K562 (cell line): ENCODE measurements around the gene MAML3. TPM values are rescaled to one million over a fixed set of nuclear protein-coding genes. Genes with fewer than 3 reads are reported as not detected.

Experiments
- ATAC-seq: fragments of 200-7000 bp; cut with Tn5 transposase; 3 replicates; pipeline ENCODE4 v1.9.1; 2020; ENCODE audit warnings: moderate library complexity
- BruUV-seq: library from RNA; stranded (reverse); fragments of 400-500 nt; replicated peaks from 2 replicates; lab custom pipeline; 2021; lab: Mats Ljungman, UMichigan
- CTCF ChIA-PET: fragments of 300-600 bp; formaldehyde crosslinking; extraction: SDS; loops from one replicate; lab custom pipeline; 2021; ENCODE audit warnings: low intra/inter-chr PET ratio; lab: Yijun Ruan, JAX
- POLR2A ChIA-PET: fragments of 300-600, 350-650 bp; sonication (Branson Sonifier 250); formaldehyde crosslinking; extraction: SDS; loops from one replicate; lab custom pipeline; 2021; ENCODE audit warnings: antibody characterized with exemption, inconsistent platforms; lab: Yijun Ruan, JAX
- DNase-seq, 4 experiments: peaks; one replicate each; pipeline versions ENCODE4 v3.0.0 to v3.0.0-alpha.2; 2011 to 2018; ENCODE audit warnings: low spot score in 3 of 4, mixed read lengths in 3 of 4; ENCODE audit errors: extremely low read depth in 1 of 4
- FAIRE-seq: peaks from 2 replicates; lab custom pipeline; 2011; peaks lifted over from hg19 to GRCh38; lab: Jason Lieb, UNC
- H2AFZ ChIP-seq: 2 replicates; pipeline ENCODE4 v1.6.0; 2011; ENCODE audit warnings: low read depth, low read length, control low read depth, inconsistent platforms
- H3K27ac ChIP-seq: fragments of 200-600 bp; 3 replicates; pipeline ENCODE4 v1.8.0; 2011; ENCODE audit warnings: low read depth, mild to moderate bottlenecking, control low read depth, inconsistent platforms, low read length, moderate library complexity, mixed read lengths; ENCODE audit errors: extremely low read depth
- H3K27me3 ChIP-seq, 2 experiments: fragments of 300-600 bp in 1 of 2; 2 replicates in 1 of 2; 3 replicates in 1 of 2; pipeline versions ENCODE4 v1.6.0 to v1.8.0; 2011; ENCODE audit warnings: inconsistent platforms in 2 of 2, low read length in 2 of 2, mild to moderate bottlenecking in 1 of 2, mixed read lengths in 1 of 2, moderate library complexity in 1 of 2; ENCODE audit not compliant: control insufficient read depth in 2 of 2, insufficient read depth in 2 of 2
- H3K36me3 ChIP-seq: fragments of 300-600 bp; 3 replicates; pipeline ENCODE4 v1.8.0; 2011; ENCODE audit warnings: mild to moderate bottlenecking, low read length, inconsistent platforms; ENCODE audit not compliant: control insufficient read depth, insufficient read depth
- H3K4me1 ChIP-seq, 2 experiments: fragments of 200-600 bp in 1 of 2; replicated peaks in 1 of 2; 2 replicates in 1 of 2; 3 replicates in 1 of 2; pipeline versions ENCODE4 v1.5.1 to v1.8.0; 2011; ENCODE audit warnings: inconsistent platforms in 2 of 2, low read length in 2 of 2, mild to moderate bottlenecking in 1 of 2, mixed read lengths in 1 of 2, moderate library complexity in 1 of 2; ENCODE audit not compliant: control insufficient read depth in 2 of 2, insufficient read depth in 2 of 2
- H3K4me2 ChIP-seq: 2 replicates; pipeline ENCODE4 v1.6.1; 2011; ENCODE audit warnings: low read length, control low read depth, inconsistent platforms, mixed read lengths; ENCODE audit not compliant: insufficient read depth
- H3K4me3 ChIP-seq: fragments of 200-600 bp; sonication (generic), shearing (Covaris generic); 2 replicates; pipeline ENCODE4 v1.5.1; 2016; ENCODE audit warnings: control low read depth, inconsistent platforms
- H3K79me2 ChIP-seq: fragments of 200-600 bp; 3 replicates; pipeline ENCODE4 v1.8.0; 2011; ENCODE audit warnings: low read length, inconsistent platforms; ENCODE audit not compliant: control insufficient read depth, insufficient read depth
- H3K9ac ChIP-seq, 2 experiments: 2 replicates each; pipeline versions ENCODE4 v1.6.0 to v1.6.1; 2011; ENCODE audit warnings: low read depth in 2 of 2, low read length in 2 of 2, control low read depth in 1 of 2, inconsistent platforms in 1 of 2, mild to moderate bottlenecking in 1 of 2, mixed read lengths in 1 of 2; ENCODE audit not compliant: insufficient read depth in 1 of 2
- H3K9me1 ChIP-seq: one replicate; pipeline ENCODE4 v1.6.0; 2011; ENCODE audit warnings: inconsistent platforms, mild to moderate bottlenecking, low read length, moderate library complexity; ENCODE audit not compliant: control insufficient read depth, insufficient read depth
- H3K9me3 ChIP-seq: replicated peaks from 2 replicates; pipeline ENCODE4 v1.5.1; 2011; ENCODE audit warnings: low read depth, low read length, inconsistent platforms; ENCODE audit not compliant: control insufficient read depth, insufficient read depth
- H4K20me1 ChIP-seq: replicated peaks from 2 replicates; pipeline ENCODE4 v1.6.1; 2011; ENCODE audit warnings: low read length, inconsistent platforms, mixed read lengths; ENCODE audit not compliant: control insufficient read depth, insufficient read depth
- BMI1 ChIP-seq: fragments of 150-350 bp; IDR thresholded peaks from 2 replicates; pipeline ENCODE4 v1.6.1; 2014; ENCODE audit warnings: low read length
- CREB1 ChIP-seq, 2 experiments: sonication (generic) in 1 of 2; formaldehyde crosslinking in 1 of 2; IDR thresholded peaks; 2 replicates each; pipeline versions ENCODE4 v1.6.1 to v1.8.0; 2012 to 2022; ENCODE audit warnings: inconsistent platforms in 1 of 2, mild to moderate bottlenecking in 1 of 2, missing genetic modification reagents in 1 of 2, moderate library complexity in 1 of 2
- CREM ChIP-seq: IDR thresholded peaks from 2 replicates; pipeline ENCODE4 v1.6.1; 2014; ENCODE audit warnings: antibody characterized with exemption, low read depth
- FOXJ3 ChIP-seq: sonication (generic); formaldehyde crosslinking; IDR thresholded peaks from 2 replicates; pipeline ENCODE4 v1.4.0; 2020; ENCODE audit warnings: mild to moderate bottlenecking, missing genetic modification reagents
- HDAC6 ChIP-seq: IDR thresholded peaks from 2 replicates; pipeline ENCODE4 v1.6.1; 2012; ENCODE audit warnings: low read depth, mild to moderate bottlenecking, control low read depth, inconsistent platforms, low read length, moderate library complexity
- NFRKB ChIP-seq: fragments of 450-650 bp; IDR thresholded peaks from 2 replicates; pipeline ENCODE4 v1.6.1; 2016; ENCODE audit warnings: low read depth
- NUFIP1 ChIP-seq: fragments of 450-650 bp; IDR thresholded peaks from 2 replicates; pipeline ENCODE4 v1.6.1; 2018; ENCODE audit not compliant: partially characterized antibody
- TCFL5 ChIP-seq: fragments of 250-450 bp; sonication (Bioruptor Pico); conservative IDR thresholded peaks from 2 replicates; pipeline ENCODE4 v1.6.1; 2021; ENCODE audit warnings: mild to moderate bottlenecking, moderate library complexity, matching md5 sums
- ZKSCAN3 ChIP-seq: fragments of 250-450 bp; sonication (Bioruptor Pico); IDR thresholded peaks from 2 replicates; pipeline ENCODE4 v1.4.0; 2020
- ZNF232 ChIP-seq: sonication (generic); formaldehyde crosslinking; IDR thresholded peaks from 2 replicates; pipeline ENCODE4 v1.8.0; 2022; ENCODE audit warnings: mild to moderate bottlenecking, missing genetic modification reagents
- ZNF347 ChIP-seq: fragments of 450-650 bp; formaldehyde crosslinking; IDR thresholded peaks from 2 replicates; pipeline ENCODE4 v1.4.0; 2020; ENCODE audit warnings: low read depth, mild to moderate bottlenecking, moderate library complexity
- WGBS: fragments of 100-300 bp; shearing (Covaris generic); methylation state at CpG from one replicate; pipeline ENCODE4 v1.1.6; 2016; ENCODE audit warnings: low coverage, mixed read lengths; ENCODE audit not compliant: insufficient coverage; ENCODE audit errors: missing lambda C conversion rate; 5-methylcytosine and 5-hydroxymethylcytosine counted together
- in situ Hi-C: fragments of 300-500 bp; cut with MboI; formaldehyde crosslinking; loops from 4 replicates; pipeline ENCODE4 v1.15.0; 2018; ENCODE audit warnings: inconsistent platforms, mixed read lengths
- intact Hi-C: fragments of 100-400 bp; cut with micrococcal nuclease; formaldehyde crosslinking; loops from 2 replicates; pipeline ENCODE4 v1.14.2; 2022
- polyA plus RNA-seq, 8 experiments: library from polyadenylated mRNA; depleted of rRNA in 4 of 8; stranded (reverse) in 5 of 8; unstranded in 3 of 8; fragments of >200 nt; fragmentation: Nextera tagmentation in 2 of 8; fragmentation: Illumina TruSeq in 1 of 8; extraction: Ambion mirVana in 2 of 8; extraction: Trizol in 1 of 8; gene quantifications; 2 replicates each; pipeline versions ENCODE4 v1.2.1 to v1.2.3, GENCODE V29; 2011 to 2014; ENCODE audit warnings: inconsistent platforms in 1 of 8, missing spikeins in 1 of 8
- total RNA-seq, 7 experiments: library from RNA; depleted of rRNA in 6 of 7; stranded (reverse); fragments of >200 nt in 6 of 7; fragmentation: Illumina TruSeq in 2 of 7; extraction: Trizol in 2 of 7; gene quantifications; 2 replicates each; pipeline versions ENCODE4 v1.2.1 to v1.2.3, GENCODE V29; 2011 to 2021; ENCODE audit warnings: low replicate concordance in 1 of 7
- TF ChIP-seq, protein P1 (sequence below), 3 experiments: fragments of 200-800 bp in 1 of 3; fragments of 250-450 bp in 1 of 3; fragments of 450-650 bp in 1 of 3; sonication (Bioruptor Pico) in 1 of 3; sonication (Bioruptor generic) in 1 of 3; formaldehyde crosslinking in 1 of 3; IDR thresholded peaks; 2 replicates each; pipeline versions ENCODE4 v1.6.1 to v1.8.0; 2016 to 2022; ENCODE audit warnings: mild to moderate bottlenecking in 2 of 3, missing genetic modification characterization in 2 of 3, missing compliant biosample characterization in 1 of 3, moderate library complexity in 1 of 3
- TF ChIP-seq, protein P2 (sequence below): fragments of 250-450 bp; sonication (Bioruptor Pico); IDR thresholded peaks from 2 replicates; pipeline ENCODE4 v1.8.0; 2021; ENCODE audit warnings: moderate library complexity, mild to moderate bottlenecking, inconsistent platforms
- TF ChIP-seq, protein P3 (sequence below): fragments of 250-450 bp; sonication (Bioruptor Pico); IDR thresholded peaks from 2 replicates; pipeline ENCODE4 v1.5.0; 2021; ENCODE audit warnings: mild to moderate bottlenecking, moderate library complexity

The MAML3 gene
- total and polyA plus RNA-seq, 9 of the 15 experiments (the other 6 are each of a cell fraction or from before 2014, with no cell fraction given), result 0.01 to 0.55 (median 0.25) TPM

DNA sequence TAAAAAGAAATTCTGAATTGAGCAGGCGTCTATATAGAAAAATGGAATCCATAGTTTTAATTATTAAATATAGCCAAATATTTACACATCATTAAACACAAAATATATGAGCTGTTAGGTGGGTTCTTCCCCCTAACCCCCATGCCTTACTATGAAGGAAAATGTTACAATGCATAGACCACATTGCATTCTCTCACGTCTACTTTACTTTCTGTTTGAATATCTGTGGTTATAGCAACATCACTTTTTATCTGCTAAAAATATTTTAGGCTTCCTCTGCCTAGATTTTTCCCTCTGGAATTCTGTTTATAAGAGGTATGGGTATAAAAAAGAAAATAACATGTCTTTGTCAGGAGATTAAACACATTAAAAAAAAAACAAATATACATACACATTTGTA is 73.1 kb downstream of the MAML3 start:
- BruUV-seq, result no TSS peak
- no peaks in the 10 kb centered on the region for H3K9me3 ChIP-seq
- ATAC-seq, result no peak
- POLR2A ChIA-PET, result no interaction called here
- intact Hi-C loops, result no loop called here
- CTCF ChIA-PET, result no interaction called here
- FAIRE-seq, result no peak
- H3K36me3 ChIP-seq, result no peaks in the 10 kb centered on the region
- DNase-seq, result no peak
- no peaks in the 10 kb centered on the region for H3K79me2 ChIP-seq
- H2AFZ ChIP-seq, result no peak overlapping the region
- H3K9ac ChIP-seq, result no peak overlapping the region
- WGBS, result 0% methylated on average over 2 of the region's 2 CpGs
- no peak overlapping the region for H3K4me3 ChIP-seq
- H3K4me2 ChIP-seq, result no peak overlapping the region
- no peaks in the 10 kb centered on the region for H3K4me1 ChIP-seq
- in situ Hi-C loops, result no loop called here
- no peaks in the 10 kb centered on the region for H4K20me1 ChIP-seq
- H3K27me3 ChIP-seq, result peaks cover 7 to 17% of the 10 kb centered on the region in 2 experiments; a peak in 4 of 5 replicates
- H3K9me1 ChIP-seq, result no peaks in the 10 kb centered on the region
- H3K27ac ChIP-seq, result no peak overlapping the region
- TF ChIP-seq FOXJ3 (CRISPR knock-in tag), result no peak
- no peak for TF ChIP-seq HDAC6
- TF ChIP-seq, protein P1, sequence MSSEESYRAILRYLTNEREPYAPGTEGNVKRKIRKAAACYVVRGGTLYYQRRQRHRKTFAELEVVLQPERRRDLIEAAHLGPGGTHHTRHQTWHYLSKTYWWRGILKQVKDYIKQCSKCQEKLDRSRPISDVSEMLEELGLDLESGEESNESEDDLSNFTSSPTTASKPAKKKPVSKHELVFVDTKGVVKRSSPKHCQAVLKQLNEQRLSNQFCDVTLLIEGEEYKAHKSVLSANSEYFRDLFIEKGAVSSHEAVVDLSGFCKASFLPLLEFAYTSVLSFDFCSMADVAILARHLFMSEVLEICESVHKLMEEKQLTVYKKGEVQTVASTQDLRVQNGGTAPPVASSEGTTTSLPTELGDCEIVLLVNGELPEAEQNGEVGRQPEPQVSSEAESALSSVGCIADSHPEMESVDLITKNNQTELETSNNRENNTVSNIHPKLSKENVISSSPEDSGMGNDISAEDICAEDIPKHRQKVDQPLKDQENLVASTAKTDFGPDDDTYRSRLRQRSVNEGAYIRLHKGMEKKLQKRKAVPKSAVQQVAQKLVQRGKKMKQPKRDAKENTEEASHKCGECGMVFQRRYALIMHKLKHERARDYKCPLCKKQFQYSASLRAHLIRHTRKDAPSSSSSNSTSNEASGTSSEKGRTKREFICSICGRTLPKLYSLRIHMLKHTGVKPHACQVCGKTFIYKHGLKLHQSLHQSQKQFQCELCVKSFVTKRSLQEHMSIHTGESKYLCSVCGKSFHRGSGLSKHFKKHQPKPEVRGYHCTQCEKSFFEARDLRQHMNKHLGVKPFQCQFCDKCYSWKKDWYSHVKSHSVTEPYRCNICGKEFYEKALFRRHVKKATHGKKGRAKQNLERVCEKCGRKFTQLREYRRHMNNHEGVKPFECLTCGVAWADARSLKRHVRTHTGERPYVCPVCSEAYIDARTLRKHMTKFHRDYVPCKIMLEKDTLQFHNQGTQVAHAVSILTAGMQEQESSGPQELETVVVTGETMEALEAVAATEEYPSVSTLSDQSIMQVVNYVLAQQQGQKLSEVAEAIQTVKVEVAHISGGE (CRISPR knock-in tag; IDR thresholded peaks at IDR 0.05), result no peak
- TF ChIP-seq ZNF232 (CRISPR knock-in tag), result no peak
- no peak for TF ChIP-seq CREB1 (IDR thresholded peaks at IDR 0.05)
- no peak for TF ChIP-seq CREB1 (CRISPR knock-in tag; IDR thresholded peaks at IDR 0.05)
- TF ChIP-seq NUFIP1, result no peak
- no peak for TF ChIP-seq ZNF347 (CRISPR knock-in tag)
- TF ChIP-seq CREM, result no peak
- no peak for TF ChIP-seq TCFL5 (CRISPR knock-in tag)
- TF ChIP-seq, protein P2, sequence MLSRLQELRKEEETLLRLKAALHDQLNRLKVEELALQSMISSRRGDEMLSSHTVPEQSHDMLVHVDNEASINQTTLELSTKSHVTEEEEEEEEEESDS (CRISPR knock-in tag), result no peak
- TF ChIP-seq NFRKB, result no peak
- no peak for TF ChIP-seq BMI1
- TF ChIP-seq, protein P3, sequence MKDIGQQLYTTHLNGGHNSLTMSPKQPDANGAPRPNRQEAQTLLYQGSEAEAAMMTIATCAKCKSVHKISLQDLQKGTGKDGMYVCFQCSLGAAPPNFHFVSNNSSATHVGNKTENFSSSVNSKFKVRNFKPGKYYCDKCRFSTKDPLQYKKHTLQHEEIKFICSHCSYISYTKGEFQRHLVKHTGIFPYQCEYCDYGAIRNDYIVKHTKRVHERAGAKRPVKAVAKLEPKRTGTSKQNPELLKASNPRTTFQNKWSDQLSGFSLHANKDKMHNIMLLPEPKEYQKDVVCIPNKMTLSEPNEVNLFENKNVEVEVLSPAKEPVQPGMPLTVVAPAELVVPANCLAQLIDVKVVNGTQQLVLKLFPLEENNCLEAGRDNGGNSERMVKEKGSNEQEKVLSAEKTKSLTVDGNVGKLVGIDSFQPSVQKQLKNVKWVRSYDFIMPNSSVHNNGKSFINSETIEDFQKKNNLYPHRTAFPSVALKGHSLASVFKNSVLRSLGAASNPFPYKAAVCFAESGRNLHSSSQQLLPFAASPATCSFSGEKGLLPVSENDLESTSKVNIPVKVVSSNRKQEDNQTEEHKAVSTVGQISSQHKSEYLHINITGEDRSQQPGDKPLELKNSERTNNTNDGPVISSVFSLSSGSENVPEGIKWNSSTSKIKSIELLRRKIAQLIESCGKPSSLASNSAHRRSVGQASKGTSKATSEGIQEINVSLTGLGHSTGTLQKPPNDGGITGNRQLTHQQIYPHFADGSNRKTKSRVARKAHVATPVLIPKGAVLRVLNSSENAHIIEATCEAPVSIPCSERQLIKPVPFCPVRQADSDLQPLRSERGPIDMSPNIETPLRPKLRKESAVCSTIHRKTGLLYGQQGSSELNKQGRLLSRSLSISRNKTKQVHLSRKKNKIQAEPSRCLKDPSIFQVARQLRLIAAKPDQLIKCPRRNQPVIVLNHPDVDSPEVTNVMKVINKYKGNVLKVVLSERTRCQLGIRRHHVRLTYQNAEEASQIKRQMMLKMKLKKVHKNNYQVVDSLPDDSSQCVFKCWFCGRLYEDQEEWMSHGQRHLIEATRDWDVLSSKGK (CRISPR knock-in tag), result no peak
- TF ChIP-seq ZKSCAN3 (CRISPR knock-in tag), result no peak
